IMR-90 (cell line): ENCODE measurements around the gene NELL1. TPM values are rescaled to one million over a fixed set of nuclear protein-coding genes. Genes with fewer than 3 reads are reported as not detected.

Experiments
- ATAC-seq: fragments of 200-7000 bp; cut with Tn5 transposase; 2 replicates; pipeline ENCODE4 v1.9.1; 2020; ENCODE audit warnings: low read depth, mild to moderate bottlenecking, moderate library complexity
- BruUV-seq: library from RNA; stranded (reverse); fragments of 400-500 nt; replicated peaks from 2 replicates; lab custom pipeline; 2021; lab: Mats Ljungman, UMichigan
- CTCF ChIA-PET: fragments of 300-600 bp; formaldehyde crosslinking; extraction: SDS; loops from one replicate; lab custom pipeline; 2021; ENCODE audit warnings: antibody characterized with exemption; lab: Yijun Ruan, JAX
- POLR2A ChIA-PET: fragments of 300-600 bp; sonication (Branson Sonifier 250); formaldehyde crosslinking; loops from one replicate; lab custom pipeline; 2022; ENCODE audit warnings: antibody characterized with exemption; ENCODE audit not compliant: unreplicated experiment; lab: Charles Lee
- DNase-seq: peaks from one replicate; pipeline ENCODE4 v3.0.0; 2013
- H2AFZ ChIP-seq: replicated peaks from 2 replicates; pipeline ENCODE3; 2013; ENCODE audit warnings: low read length, mild to moderate bottlenecking; ENCODE audit not compliant: poor library complexity
- H2AK5ac ChIP-seq: 2 replicates; pipeline ENCODE4 v1.6.1; 2013; ENCODE audit warnings: low read depth, low read length, inconsistent platforms
- H2AK9ac ChIP-seq: replicated peaks from 2 replicates; pipeline ENCODE3; 2013; ENCODE audit warnings: mild to moderate bottlenecking, low read depth, low read length, moderate library complexity; ENCODE audit not compliant: poor library complexity
- H2BK120ac ChIP-seq: 2 replicates; pipeline ENCODE4 v1.6.1; 2013; ENCODE audit warnings: low read depth, low read length, inconsistent platforms
- H2BK15ac ChIP-seq: 3 replicates; pipeline ENCODE4 v1.6.1; 2013; ENCODE audit warnings: low read depth, low read length, inconsistent platforms
- H2BK20ac ChIP-seq: 2 replicates; pipeline ENCODE4 v1.6.1; 2013; ENCODE audit warnings: low read depth, mild to moderate bottlenecking, inconsistent platforms, low read length, moderate library complexity
- H2BK5ac ChIP-seq: 2 replicates; pipeline ENCODE4 v1.6.1; 2013; ENCODE audit warnings: mild to moderate bottlenecking, low read depth, low read length, inconsistent platforms; ENCODE audit not compliant: poor library complexity, severe bottlenecking
- H3K14ac ChIP-seq: replicated peaks from 2 replicates; pipeline ENCODE4 v1.6.1; 2013; ENCODE audit warnings: low read depth, low read length, inconsistent platforms
- H3K18ac ChIP-seq: 2 replicates; pipeline ENCODE4 v1.6.1; 2013; ENCODE audit warnings: low read depth, low read length, control low read depth
- H3K23ac ChIP-seq: 2 replicates; pipeline ENCODE4 v1.6.1; 2013; ENCODE audit warnings: low read depth, low read length, inconsistent platforms
- H3K27ac ChIP-seq: 2 replicates; pipeline ENCODE4 v1.5.1; 2013; ENCODE audit warnings: mild to moderate bottlenecking, control low read depth, low read length; ENCODE audit not compliant: insufficient read depth
- H3K27me3 ChIP-seq: 2 replicates; pipeline ENCODE4 v1.6.1; 2013; ENCODE audit warnings: low read length; ENCODE audit not compliant: control insufficient read depth, insufficient read depth
- H3K36me3 ChIP-seq: 2 replicates; pipeline ENCODE4 v1.6.1; 2013; ENCODE audit warnings: low read length, mixed read lengths; ENCODE audit not compliant: control insufficient read depth, insufficient read depth
- H3K4ac ChIP-seq: 2 replicates; pipeline ENCODE4 v1.6.1; 2013; ENCODE audit warnings: low read depth, low read length, inconsistent platforms
- H3K4me1 ChIP-seq: 2 replicates; pipeline ENCODE4 v1.6.1; 2013; ENCODE audit warnings: low read length, mixed read lengths; ENCODE audit not compliant: control insufficient read depth, insufficient read depth
- H3K4me2 ChIP-seq: 2 replicates; pipeline ENCODE4 v1.6.1; 2013; ENCODE audit warnings: low read depth, mild to moderate bottlenecking, control low read depth, low read length, moderate library complexity
- H3K4me3 ChIP-seq: 2 replicates; pipeline ENCODE4 v1.5.1; 2013; ENCODE audit warnings: low read depth, mild to moderate bottlenecking, control low read depth, low read length, moderate library complexity; ENCODE audit not compliant: insufficient read depth
- H3K56ac ChIP-seq: 2 replicates; pipeline ENCODE4 v1.6.1; 2013; ENCODE audit warnings: low read length, inconsistent platforms; ENCODE audit not compliant: insufficient read depth; ENCODE audit errors: extremely low read depth
- H3K79me1 ChIP-seq, 2 experiments: 2 replicates each; pipeline ENCODE4 v1.6.1; 2013; ENCODE audit warnings: low read length in 2 of 2, inconsistent platforms in 1 of 2, low read depth in 1 of 2
- H3K9ac ChIP-seq: 2 replicates; pipeline ENCODE4 v1.6.1; 2013; ENCODE audit warnings: low read depth, low read length, control low read depth
- H3K9me1 ChIP-seq: 2 replicates; pipeline ENCODE4 v1.6.1; 2013; ENCODE audit warnings: low read length, inconsistent platforms; ENCODE audit not compliant: insufficient read depth
- H3K9me3 ChIP-seq: 2 replicates; pipeline ENCODE4 v1.6.1; 2013; ENCODE audit warnings: low read length; ENCODE audit not compliant: control insufficient read depth, insufficient read depth
- H4K20me1 ChIP-seq: 2 replicates; pipeline ENCODE4 v1.6.1; 2013; ENCODE audit warnings: low read length, inconsistent platforms; ENCODE audit not compliant: insufficient read depth
- H4K5ac ChIP-seq: 2 replicates; pipeline ENCODE4 v1.6.1; 2013; ENCODE audit warnings: mild to moderate bottlenecking, low read depth, low read length, control low read depth
- H4K8ac ChIP-seq, 2 experiments: 2 replicates each; pipeline ENCODE4 v1.6.1; 2013; ENCODE audit warnings: low read depth in 2 of 2, low read length in 2 of 2, control low read depth in 1 of 2, inconsistent platforms in 1 of 2
- H4K91ac ChIP-seq: 2 replicates; pipeline ENCODE4 v1.6.1; 2013; ENCODE audit warnings: low read depth, low read length, inconsistent platforms; ENCODE audit not compliant: insufficient read depth
- MAFK ChIP-seq: IDR thresholded peaks from 2 replicates; pipeline ENCODE4 v1.6.1; 2012; ENCODE audit warnings: low read depth, low read length, improper control_type of control experiment
- MAZ ChIP-seq: IDR thresholded peaks from 2 replicates; pipeline ENCODE4 v1.6.1; 2012; ENCODE audit warnings: low read depth, mild to moderate bottlenecking, low read length, improper control_type of control experiment, moderate library complexity, borderline replicate concordance
- WGBS, 2 experiments: methylation state at CpG; one replicate each; pipeline versions ENCODE4 v1.1.5 to v1.1.7; 2013; ENCODE audit warnings: missing lambda C conversion rate in 2 of 2; ENCODE audit not compliant: insufficient read length in 1 of 2; ENCODE audit errors: extremely low coverage in 2 of 2; 5-methylcytosine and 5-hydroxymethylcytosine counted together
- dilution Hi-C: fragments of 300-500 bp; cut with HindIII; formaldehyde crosslinking; loops from one replicate; pipeline ENCODE4 v1.14.3; 2018; ENCODE audit warnings: low sequenced_read_pairs; ENCODE audit not compliant: unreplicated experiment
- in situ Hi-C: fragments of 300-500 bp; cut with MboI; formaldehyde crosslinking; loops from 3 replicates; pipeline ENCODE4 v1.14.3; 2019; ENCODE audit warnings: low sequenced_read_pairs, inconsistent platforms, mixed read lengths
- intact Hi-C: fragments of 100-400 bp; cut with micrococcal nuclease; formaldehyde crosslinking; loops from 2 replicates; pipeline ENCODE4 v1.10.0; 2022
- polyA plus RNA-seq, 3 experiments: library from polyadenylated mRNA; depleted of rRNA; stranded (reverse); fragments of >200 nt; gene quantifications; 2 replicates each; pipeline ENCODE4 v1.2.3, GENCODE V29; 2012; ENCODE audit warnings: low replicate concordance in 1 of 3
- total RNA-seq: library from RNA; depleted of rRNA; stranded (reverse); fragments of >200 nt; gene quantifications from 2 replicates; pipeline ENCODE4 v1.2.3, GENCODE V29; 2012

The NELL1 gene
- total and polyA plus RNA-seq, 2 of the 4 experiments (the other 2 are of a cell fraction): not detected

- Histone ChIP-seq H2AFZ (no peak overlapping the region), H2AK9ac (no peak overlapping the region), H3K27me3 (no peaks in the 10 kb centered on the region), H3K27ac (no peak overlapping the region), H3K79me1 (no peaks in the 10 kb centered on the region), H3K9me1 (no peaks in the 10 kb centered on the region), H3K18ac (no peak overlapping the region), H3K14ac (no peak overlapping the region), H3K9ac (no peak overlapping the region), H3K4me3 (no peak overlapping the region), H2BK20ac (no peak overlapping the region), H3K36me3 (no peaks in the 10 kb centered on the region), H2BK120ac (no peak overlapping the region), H4K8ac (no peak overlapping the region), H2BK5ac (no peak overlapping the region), H4K5ac (no peak overlapping the region), H3K9me3 (peaks cover 7% of the 10 kb centered on the region), H4K91ac (no peak overlapping the region), H3K4ac (no peak overlapping the region), H3K4me1 (no peaks in the 10 kb centered on the region), H3K56ac (no peak overlapping the region), H4K20me1 (no peaks in the 10 kb centered on the region), H2AK5ac (no peak overlapping the region), H3K23ac (no peak overlapping the region), H2BK15ac (no peak overlapping the region), H3K4me2 (no peak overlapping the region)
- POLR2A ChIA-PET: no interaction called here
- BruUV-seq: no TSS peak
- DNase-seq (no peak), ATAC-seq (no peak)
- TF ChIP-seq MAZ (no peak), MAFK (peak; percentile 58)
- in situ Hi-C loops: no loop called here
- CTCF ChIA-PET: no interaction called here
- dilution Hi-C loops: no loop called here
- no CpG with 5 or more reads among the region's 1 CpG for whole genome bisulfite sequencing, 2 experiments
- intact Hi-C loops: no loop called here
Measured at GRCh38 chr11:21402274-21402673, 732.9 kb downstream of the NELL1 start.
